ENCODE results near the gene GGA2. TPM values are rescaled to one million over a fixed set of nuclear protein-coding genes. Genes with fewer than 3 reads are reported as not detected.

GGA2 gene
- total RNA-seq, 2 donors from 2014 or later: 99.4 to 116 TPM

DNA sequence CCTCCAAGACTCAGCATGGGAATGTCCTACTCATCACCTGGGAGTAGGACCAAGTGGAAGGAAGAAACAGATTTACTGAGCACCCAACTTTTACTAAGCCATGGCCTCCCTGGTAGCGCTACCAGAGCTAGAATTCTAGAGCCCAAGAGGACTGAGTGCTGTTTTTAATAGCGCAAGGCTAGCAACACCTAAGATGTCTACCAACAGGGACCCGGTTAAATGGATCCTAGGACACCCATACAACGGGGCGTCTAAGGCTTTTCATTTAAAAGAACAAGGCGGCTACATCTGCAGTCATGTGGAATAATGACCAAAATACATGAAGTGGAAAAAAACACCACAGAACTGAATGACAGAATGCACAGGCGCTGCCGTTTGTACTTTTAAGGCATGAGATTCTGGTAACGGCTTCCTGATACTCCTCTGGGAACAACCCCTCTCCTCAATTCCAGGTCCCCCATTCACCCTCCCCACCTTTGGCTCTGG lies 5.1 kb downstream of the GGA2 start:
- H3K27me3 ChIP-seq (ENCODE audit: control insufficient read depth, insufficient read depth, low read length, poor library complexity, severe bottlenecking): no peaks in the 10 kb centered on the region
- H3K36me3 ChIP-seq (ENCODE audit: control insufficient read depth, insufficient read depth, low read length): peaks cover 21% of the 10 kb centered on the region
- WGBS, 2 experiments (ENCODE audit: insufficient coverage in 1 of 2, insufficient read length in 1 of 2): 94 to 96% methylated on average over 9 of the region's 9 CpGs
- Mint-ChIP-seq H3K4me1 (peaks cover 45% of the 10 kb centered on the region), H3K4me3 (no peak overlapping the region), H3K27ac (peak overlapping the region; percentile 55), H3K27me3 (ENCODE audit: insufficient read depth) (peaks cover 6% of the 10 kb centered on the region), H3K9me3 (no peaks in the 10 kb centered on the region), H3K36me3 (ENCODE audit: low read depth) (peaks cover 8% of the 10 kb centered on the region)
- peaks cover 6% of the 10 kb centered on the region for H3K4me1 ChIP-seq (ENCODE audit: control insufficient read depth, insufficient read depth, low read length)
- no peak overlapping the region for H3K9ac ChIP-seq (ENCODE audit: extremely low read depth, low read length, poor library complexity, severe bottlenecking)
- peak overlapping the region; percentile 65 for H3K27ac ChIP-seq (ENCODE audit: low read depth, low read length)
- TF ChIP-seq, protein P1, sequence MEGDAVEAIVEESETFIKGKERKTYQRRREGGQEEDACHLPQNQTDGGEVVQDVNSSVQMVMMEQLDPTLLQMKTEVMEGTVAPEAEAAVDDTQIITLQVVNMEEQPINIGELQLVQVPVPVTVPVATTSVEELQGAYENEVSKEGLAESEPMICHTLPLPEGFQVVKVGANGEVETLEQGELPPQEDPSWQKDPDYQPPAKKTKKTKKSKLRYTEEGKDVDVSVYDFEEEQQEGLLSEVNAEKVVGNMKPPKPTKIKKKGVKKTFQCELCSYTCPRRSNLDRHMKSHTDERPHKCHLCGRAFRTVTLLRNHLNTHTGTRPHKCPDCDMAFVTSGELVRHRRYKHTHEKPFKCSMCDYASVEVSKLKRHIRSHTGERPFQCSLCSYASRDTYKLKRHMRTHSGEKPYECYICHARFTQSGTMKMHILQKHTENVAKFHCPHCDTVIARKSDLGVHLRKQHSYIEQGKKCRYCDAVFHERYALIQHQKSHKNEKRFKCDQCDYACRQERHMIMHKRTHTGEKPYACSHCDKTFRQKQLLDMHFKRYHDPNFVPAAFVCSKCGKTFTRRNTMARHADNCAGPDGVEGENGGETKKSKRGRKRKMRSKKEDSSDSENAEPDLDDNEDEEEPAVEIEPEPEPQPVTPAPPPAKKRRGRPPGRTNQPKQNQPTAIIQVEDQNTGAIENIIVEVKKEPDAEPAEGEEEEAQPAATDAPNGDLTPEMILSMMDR (conservative IDR thresholded peaks at IDR 0.05): no peak
- DNase-seq: no peak
- H3K4me3 ChIP-seq (ENCODE audit: low read length): no peak overlapping the region
- no peaks in the 10 kb centered on the region for H3K9me3 ChIP-seq (ENCODE audit: control insufficient read depth, low read length)

DNA sequence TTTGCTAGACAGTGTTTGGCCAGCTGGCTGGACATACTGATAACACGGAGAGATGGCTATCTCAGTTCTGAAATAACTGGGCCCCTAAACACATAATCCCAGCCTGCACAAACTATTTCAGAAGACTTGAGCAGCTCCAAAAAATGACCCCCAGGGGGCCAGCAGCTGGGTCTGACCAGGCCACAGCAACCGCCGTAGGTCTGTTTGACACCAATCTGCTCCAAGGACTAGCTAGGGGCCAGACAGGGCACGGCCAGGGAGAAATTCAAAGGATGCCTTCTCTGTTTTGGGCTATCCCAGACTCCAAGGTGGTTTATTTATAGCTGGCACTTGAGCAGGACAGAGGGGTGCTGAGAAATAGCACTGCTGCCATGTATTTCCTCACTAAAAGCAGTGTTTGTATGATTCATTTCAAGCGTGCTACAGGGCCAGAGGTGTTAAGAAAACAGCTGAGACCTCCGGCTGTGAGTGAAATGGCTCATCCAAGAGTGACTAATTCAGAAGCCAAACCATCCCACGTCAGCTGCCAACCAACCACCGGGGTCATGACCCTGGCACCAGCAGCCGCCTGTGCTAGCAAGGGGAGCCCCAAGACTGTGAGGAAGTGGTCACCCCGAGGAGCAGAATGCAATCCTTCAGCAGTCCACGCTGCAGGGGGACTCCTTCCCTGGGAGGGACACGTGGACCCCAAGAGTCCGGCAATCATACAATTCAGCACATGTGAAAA lies 5.7 kb downstream of the GGA2 start:
- WGBS, 2 experiments (ENCODE audit: insufficient coverage in 1 of 2, insufficient read length in 1 of 2): 57 to 74% methylated on average over 9 to 13 of the region's 13 CpGs
- peaks cover 6% of the 10 kb centered on the region for H3K4me1 ChIP-seq (ENCODE audit: control insufficient read depth, insufficient read depth, low read length)
- peak; percentile 84 for DNase-seq
- H3K9ac ChIP-seq (ENCODE audit: extremely low read depth, low read length, poor library complexity, severe bottlenecking): no peak overlapping the region
- Mint-ChIP-seq H3K27me3 (ENCODE audit: insufficient read depth) (peaks cover 6% of the 10 kb centered on the region), H3K4me1 (peaks cover 45% of the 10 kb centered on the region), H3K4me3 (no peak overlapping the region), H3K27ac (peak overlapping the region; percentile 55), H3K36me3 (ENCODE audit: low read depth) (peaks cover 8% of the 10 kb centered on the region), H3K9me3 (no peaks in the 10 kb centered on the region)
- TF ChIP-seq, protein P1 (conservative IDR thresholded peaks at IDR 0.05): peak; percentile 41
- H3K4me3 ChIP-seq (ENCODE audit: low read length): no peak overlapping the region
- peaks cover 21% of the 10 kb centered on the region for H3K36me3 ChIP-seq (ENCODE audit: control insufficient read depth, insufficient read depth, low read length)
- H3K9me3 ChIP-seq (ENCODE audit: control insufficient read depth, low read length): no peaks in the 10 kb centered on the region
- peak overlapping the region; percentile 65 for H3K27ac ChIP-seq (ENCODE audit: low read depth, low read length)
- no peaks in the 10 kb centered on the region for H3K27me3 ChIP-seq (ENCODE audit: control insufficient read depth, insufficient read depth, low read length, poor library complexity, severe bottlenecking)

DNA sequence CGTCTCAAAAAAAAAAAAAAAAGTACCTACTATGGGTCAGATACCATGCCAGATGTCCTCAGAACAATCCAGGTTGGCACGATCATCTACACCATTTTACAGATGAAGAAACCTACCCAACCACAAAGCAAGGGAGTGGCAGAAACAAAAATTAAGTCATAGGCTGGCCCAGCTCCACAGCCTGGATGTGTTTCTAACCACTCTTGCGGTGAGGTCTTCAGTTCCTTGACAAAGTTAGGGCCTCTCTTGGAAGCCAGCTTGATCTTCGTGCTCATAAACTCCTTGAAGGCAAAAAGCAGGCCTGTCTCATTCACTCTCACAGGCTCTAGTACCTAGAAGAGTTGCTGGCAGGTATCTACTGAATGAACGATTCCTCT lies 6.2 kb downstream of the GGA2 start:
- Mint-ChIP-seq H3K4me1 (peaks cover 44% of the 10 kb centered on the region), H3K36me3 (ENCODE audit: low read depth) (peaks cover 8% of the 10 kb centered on the region), H3K27me3 (ENCODE audit: insufficient read depth) (peaks cover 5% of the 10 kb centered on the region), H3K9me3 (no peaks in the 10 kb centered on the region), H3K27ac (peak overlapping the region; percentile 55), H3K4me3 (no peak overlapping the region)
- DNase-seq: no peak
- peaks cover 6% of the 10 kb centered on the region for H3K4me1 ChIP-seq (ENCODE audit: control insufficient read depth, insufficient read depth, low read length)
- 91 to 94% methylated on average over 3 to 5 of the region's 5 CpGs for WGBS, 2 experiments (ENCODE audit: insufficient coverage in 1 of 2, insufficient read length in 1 of 2)
- no peaks in the 10 kb centered on the region for H3K9me3 ChIP-seq (ENCODE audit: control insufficient read depth, low read length)
- H3K4me3 ChIP-seq (ENCODE audit: low read length): no peak overlapping the region
- H3K27ac ChIP-seq (ENCODE audit: low read depth, low read length): peak overlapping the region; percentile 3
- peaks cover 21% of the 10 kb centered on the region for H3K36me3 ChIP-seq (ENCODE audit: control insufficient read depth, insufficient read depth, low read length)
- H3K9ac ChIP-seq (ENCODE audit: extremely low read depth, low read length, poor library complexity, severe bottlenecking): no peak overlapping the region
- TF ChIP-seq, protein P1 (conservative IDR thresholded peaks at IDR 0.05): no peak
- H3K27me3 ChIP-seq (ENCODE audit: control insufficient read depth, insufficient read depth, low read length, poor library complexity, severe bottlenecking): no peaks in the 10 kb centered on the region

Measured in endodermal cell (in vitro differentiated cells).